GM21717 (cell line): Measurements from ENCODE around the gene REEP3.

Source experiments
- ATAC-seq: cut with Tn5 transposase; IDR thresholded peaks from one replicate; pipeline ENCODE4 v1.9.1; 2021; ENCODE audit warnings: mild to moderate bottlenecking, moderate library complexity; ENCODE audit not compliant: unreplicated experiment

The REEP3 gene

GRCh38 chr10:63504145-63504881 is 16.9 kb upstream of the REEP3 start:
- ATAC-seq: no peak

DNA sequence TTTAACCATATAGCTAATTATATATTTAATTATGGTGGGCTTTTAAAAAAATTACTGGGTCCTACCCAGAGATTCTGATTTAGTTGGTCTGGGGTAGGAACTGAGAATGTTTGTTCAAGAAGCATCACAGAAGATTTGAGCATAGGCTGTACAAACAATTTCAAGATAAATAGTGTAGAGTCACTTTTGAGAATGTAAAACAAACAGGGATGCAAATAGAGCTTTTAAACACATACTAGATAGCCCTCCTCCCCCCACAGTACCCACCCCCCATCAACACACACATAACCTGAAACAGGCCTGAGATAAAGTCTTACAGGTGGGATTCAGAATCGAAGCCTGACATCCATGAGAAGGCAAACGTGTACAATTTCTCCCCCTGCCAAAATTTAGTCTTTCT is 15.6 kb upstream of the REEP3 start:
- no peak for ATAC-seq

- ATAC-seq: no peak
These were observed 14.6 kb upstream of the REEP3 start for GRCh38 chr10:63506554-63506953.

DNA sequence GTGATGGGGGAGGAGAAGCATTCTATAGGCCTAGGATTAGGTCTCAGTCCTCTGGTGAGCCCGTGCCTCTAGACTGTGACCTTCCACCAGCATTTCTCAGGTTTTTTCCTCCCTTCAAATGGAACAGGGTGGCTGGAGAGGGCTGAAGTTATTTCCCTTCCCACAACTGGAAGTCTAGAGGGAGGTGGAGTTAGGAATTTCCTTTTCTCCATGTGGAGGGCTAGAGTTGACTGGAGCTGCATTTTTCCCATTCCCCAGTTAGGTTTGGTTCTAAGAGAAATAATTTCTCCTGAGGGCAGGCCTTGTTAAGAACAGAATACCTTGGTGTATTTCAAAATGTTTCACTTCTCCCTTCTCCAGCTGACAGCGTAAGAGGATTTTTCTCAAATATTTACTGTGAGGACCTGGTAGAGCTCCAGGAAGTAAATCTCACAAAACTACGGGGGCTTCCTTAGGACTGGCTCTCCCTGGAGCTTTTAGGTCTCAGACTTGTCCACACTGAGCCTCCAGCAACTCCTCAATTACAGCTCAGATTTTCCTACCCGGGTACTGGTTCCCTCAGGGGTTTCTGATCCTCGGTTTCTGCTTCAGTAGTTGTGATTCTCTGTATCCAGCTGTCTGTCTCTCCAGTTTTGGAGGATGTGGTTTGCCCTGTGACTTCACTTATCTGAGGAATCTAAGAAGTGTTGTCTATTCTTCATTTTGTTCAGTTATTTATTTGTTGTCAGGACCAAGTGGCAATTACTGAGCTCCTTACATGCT is 6.0 kb upstream of the REEP3 start:
- ATAC-seq: no peak

DNA sequence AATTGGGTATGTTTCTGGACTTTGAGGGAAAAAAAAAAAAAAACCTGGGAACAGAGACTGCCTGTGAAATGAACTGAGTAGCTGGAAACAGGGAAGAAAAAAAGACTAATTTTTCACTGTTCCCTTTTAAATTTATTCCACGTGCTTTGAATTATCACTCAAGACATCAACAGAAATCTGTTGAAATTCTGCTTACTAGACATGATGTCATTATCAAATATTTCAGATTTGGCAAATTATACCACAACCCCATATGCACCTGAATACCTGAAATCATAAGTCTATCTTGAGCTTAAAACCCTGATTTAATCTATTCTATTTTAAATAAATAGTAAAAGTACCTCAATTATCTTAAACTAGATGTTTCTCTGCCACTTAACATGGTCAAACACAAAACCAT is 5.0 kb upstream of the REEP3 start:
- ATAC-seq: no peak

GRCh38 chr10:63518690-63519288 is 2.4 kb upstream of the REEP3 start:
- no peak for ATAC-seq

- peak; percentile 78 for ATAC-seq
These were observed 445 bp downstream of the REEP3 start for GRCh38 chr10:63521416-63522276.

- no peak for ATAC-seq
These were observed 1.1 kb downstream of the REEP3 start for GRCh38 chr10:63522277-63522687.

DNA sequence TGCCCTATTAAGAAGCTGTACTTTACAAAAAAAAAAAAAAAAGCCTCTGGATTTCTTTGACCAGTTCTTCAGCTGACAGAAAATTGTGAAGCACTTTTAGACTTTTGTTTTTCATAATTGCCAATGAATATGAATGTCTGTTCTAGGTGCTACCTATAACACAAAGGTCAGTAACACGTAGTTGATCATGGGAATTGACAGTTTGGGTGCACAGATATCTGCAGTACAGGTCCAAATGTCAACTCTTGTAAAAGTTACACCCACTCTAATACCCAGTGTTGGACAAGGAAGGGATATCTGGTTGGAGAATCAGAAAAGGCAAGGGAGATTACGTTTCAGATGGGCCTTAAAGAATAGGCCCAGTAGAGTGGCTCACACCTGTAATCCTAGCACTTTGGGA is 1.8 kb downstream of the REEP3 start:
- no peak for ATAC-seq

DNA sequence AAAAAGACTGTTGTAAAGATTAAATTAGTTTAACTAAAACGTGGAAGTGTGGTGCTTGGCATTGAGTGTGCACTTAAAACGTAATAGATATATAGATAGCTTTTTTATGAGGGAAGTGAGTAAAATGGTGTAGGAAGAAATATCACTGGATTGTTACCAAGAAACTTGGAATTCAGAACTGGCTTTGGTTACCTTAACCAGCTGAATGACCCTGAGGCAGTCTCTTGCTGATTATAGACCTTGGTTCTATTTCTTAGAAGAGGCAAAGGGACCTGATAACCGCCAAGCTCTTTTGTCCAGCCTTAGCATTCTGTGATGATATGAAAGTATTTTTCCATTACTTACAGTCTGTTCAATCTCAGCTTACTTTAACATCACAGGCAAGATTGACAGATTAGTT is 3.8 kb downstream of the REEP3 start:
- ATAC-seq: no peak

DNA sequence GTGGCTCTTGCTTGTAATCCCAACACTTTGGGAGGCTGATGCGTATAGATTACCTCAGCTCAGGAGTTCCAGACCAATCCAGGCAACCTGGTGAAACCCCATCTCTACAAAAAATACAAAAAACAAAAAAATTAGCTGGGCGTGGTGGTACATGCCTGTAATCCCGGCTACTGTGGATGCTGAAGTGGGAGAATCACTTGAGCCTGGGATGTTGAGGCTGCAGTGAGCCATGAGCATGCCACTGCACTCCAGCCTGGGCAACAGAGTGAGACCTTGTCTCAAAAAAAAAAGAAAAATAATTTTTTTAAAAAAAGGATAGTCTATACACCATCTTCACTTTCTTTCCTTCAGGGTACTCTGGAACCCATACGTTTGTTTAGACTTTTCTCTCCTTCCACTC is 6.2 kb downstream of the REEP3 start:
- ATAC-seq: no peak

DNA sequence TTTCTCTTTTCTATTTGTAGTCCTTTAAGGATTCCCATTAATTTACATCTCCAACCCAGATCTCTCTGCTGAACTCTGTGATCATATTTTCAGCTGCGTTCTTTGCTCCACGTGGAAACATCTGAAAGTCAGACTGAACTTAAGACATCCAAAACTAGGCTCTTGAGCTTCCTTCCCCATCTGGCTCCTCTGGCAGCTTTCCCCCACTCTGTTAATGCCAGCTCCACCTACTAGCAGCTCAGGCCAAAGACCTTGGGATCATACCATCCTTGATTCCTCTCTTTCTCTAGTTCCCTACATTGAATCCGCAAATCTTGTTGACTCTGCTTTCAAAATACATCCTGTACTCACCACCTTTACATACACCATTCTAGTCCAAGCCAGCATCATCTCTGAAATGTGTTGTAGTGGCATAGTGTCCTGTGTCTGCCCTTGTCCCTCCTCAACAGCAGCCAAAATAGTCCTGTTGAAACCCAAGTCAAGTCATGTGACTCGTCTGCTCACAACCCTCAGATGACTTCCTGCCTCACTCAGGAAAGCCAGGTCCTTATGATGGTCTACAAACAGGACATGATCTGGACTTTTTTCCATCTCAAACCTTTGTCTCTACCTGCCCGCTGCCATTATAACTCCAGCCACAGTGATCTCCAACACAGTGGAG is 7.0 kb downstream of the REEP3 start:
- no peak for ATAC-seq

DNA sequence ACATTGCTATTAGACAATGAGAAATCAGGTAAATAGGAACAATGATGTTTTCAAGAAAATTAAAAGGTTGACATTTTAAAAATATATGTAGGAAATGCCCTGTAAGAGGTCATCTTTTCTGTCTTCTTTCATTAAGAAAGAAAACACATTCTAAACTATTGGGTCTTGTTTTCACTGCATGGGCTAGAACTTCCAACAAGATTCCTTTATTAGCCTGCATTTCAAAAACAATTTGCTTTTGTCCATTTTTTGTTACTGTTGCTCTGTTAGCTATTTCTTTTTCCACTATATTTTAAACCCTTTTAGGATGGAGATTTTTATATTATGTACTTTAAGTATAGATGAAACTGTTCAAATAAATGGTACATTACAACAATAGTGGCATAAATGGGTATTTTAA is 9.2 kb downstream of the REEP3 start:
- ATAC-seq: no peak

GRCh38 chr10:63534723-63535122 is 13.5 kb downstream of the REEP3 start:
- ATAC-seq: no peak

DNA sequence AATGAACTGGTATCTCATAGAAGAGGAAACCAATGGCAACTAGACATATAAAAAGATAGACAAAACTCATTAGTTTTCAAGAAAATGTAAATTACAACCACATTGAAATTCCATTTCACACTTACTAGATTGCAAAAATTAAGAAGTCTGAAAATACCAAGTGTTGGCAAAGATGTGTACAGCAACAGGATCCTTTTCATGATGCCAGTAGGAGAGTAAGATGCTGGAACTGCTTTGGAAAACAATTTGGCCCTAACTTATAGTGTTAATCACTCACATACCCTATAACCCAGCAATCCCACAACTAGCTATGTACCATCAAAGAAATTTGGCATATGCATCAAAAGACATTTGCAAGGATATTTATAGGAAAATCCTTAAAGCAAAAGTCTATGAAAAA is 15.5 kb downstream of the REEP3 start:
- ATAC-seq: no peak

DNA sequence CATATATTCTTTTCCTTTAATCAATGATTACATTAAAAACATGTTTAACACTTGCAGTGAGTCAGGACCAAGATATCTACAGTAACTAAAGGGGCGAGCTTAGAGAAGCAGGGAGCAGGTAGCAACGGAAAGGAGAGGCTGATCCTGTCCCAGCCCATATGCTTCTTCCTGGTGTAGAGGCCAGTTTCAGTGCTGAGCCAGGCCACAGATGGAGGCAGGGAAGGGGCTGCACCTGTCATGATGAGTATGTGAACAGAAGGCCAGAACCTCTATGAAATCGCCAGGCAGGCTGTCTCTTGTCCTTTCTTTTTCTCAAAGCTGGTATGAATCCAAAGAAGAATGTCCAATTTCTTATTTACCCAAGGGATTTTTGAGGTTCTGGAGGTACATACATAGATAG is 16.3 kb downstream of the REEP3 start:
- ATAC-seq: no peak

- ATAC-seq: no peak
These were observed 18.2 kb downstream of the REEP3 start for GRCh38 chr10:63539377-63539776.

GRCh38 chr10:63539994-63540393 is 18.8 kb downstream of the REEP3 start:
- ATAC-seq: no peak

DNA sequence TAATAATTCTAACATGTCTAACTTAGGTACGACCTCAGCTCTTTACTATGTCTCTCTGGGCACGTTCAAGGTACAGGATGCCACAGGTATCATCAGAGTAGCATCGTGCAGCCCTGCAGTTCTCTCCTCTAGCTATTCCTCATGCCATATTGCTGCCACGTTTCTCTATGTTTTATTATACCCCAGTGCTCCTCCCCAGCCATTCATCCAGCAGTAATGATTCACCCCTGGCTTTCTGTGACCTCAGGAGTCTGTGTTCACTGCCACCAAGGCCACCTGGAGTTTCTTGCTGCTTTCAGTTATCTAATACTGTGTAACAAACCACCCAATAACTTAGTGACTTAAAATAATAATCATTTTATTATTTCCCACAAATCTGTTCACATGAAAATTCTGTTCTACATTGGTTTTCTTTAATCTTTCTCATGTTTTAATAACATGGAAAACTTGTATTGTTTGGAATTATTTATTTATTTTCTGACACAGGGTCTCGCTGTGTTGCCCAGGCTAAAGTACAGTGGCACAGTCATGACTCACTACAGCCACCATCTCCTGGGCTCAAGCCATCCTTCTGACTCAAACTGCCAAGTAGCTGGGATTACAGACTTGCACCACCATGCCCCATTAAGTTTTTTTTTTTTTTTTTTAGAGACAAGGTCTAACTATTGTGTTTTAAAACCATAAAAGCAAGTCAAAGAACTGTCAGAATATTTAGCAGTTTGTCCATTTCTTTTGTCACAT is 21.8 kb downstream of the REEP3 start:
- no peak for ATAC-seq

- no peak for ATAC-seq
These were observed 22.4 kb downstream of the REEP3 start for GRCh38 chr10:63543576-63543962.
